Measurements from ENCODE around the gene MTG2. TPM values are rescaled to one million over a fixed set of nuclear protein-coding genes. Genes with fewer than 3 reads are reported as not detected.
A peak's percentile ranks its signal among the peaks of the same experiment; 100 is the strongest.

The MTG2 gene
- total RNA-seq, 8 experiments from 2014 or later = 18.9 to 51.2 (median 27.3) TPM

- peaks cover 10% of the 10 kb centered on the region in 2 donors for H3K4me1 ChIP-seq (replicated peaks in 1 of 2)
- ATAC-seq (replicated peaks in 6 of 8) = no peak
- in situ Hi-C loops (cut with MboI; ENCODE audit: low pct_unique_long_range_greater_than_20kb in 2 of 9, low sequenced_read_pairs in 9 of 9, unreplicated experiment in 9 of 9) = loop anchor here in 5 of 9 experiments (25.0 kb wide), 1 partner anchor 127 kb away; no protein-coding TSS in a partner anchor
- no peak overlapping the region for H3K27ac ChIP-seq
- H3K4me3 ChIP-seq = no peak overlapping the region
- WGBS, 10 experiments = 76 to 100% (median 92%) methylated on average over 1 to 6 of the region's 13 CpGs; no CpG with 5 or more reads in 2 of the 10 experiments
Observed at GRCh38 chr20:62139636-62140035, 43.2 kb upstream of the MTG2 start.

- Histone ChIP-seq H3K27ac (no peak overlapping the region), H3K4me1 (replicated peaks in 1 of 2) (peaks cover 17 to 19% of the 10 kb centered on the region in 2 donors), H3K4me3 (peak overlapping the region in 1 of 5 donors; percentile 98)
- in situ Hi-C loops (cut with MboI; ENCODE audit: low pct_unique_long_range_greater_than_20kb in 2 of 9, low sequenced_read_pairs in 9 of 9, unreplicated experiment in 9 of 9) = loop anchor here in 5 of 9 experiments (25.0 kb wide), 1 partner anchor 129 kb away; no protein-coding TSS in a partner anchor
- 89 to 100% (median 100%) methylated on average over 1 to 4 of the region's 7 CpGs; no CpG with 5 or more reads in 5 of the 10 experiments for WGBS, 10 experiments
- no peak for ATAC-seq (replicated peaks in 6 of 8)
Observed at GRCh38 chr20:62141043-62141396, 41.8 kb upstream of the MTG2 start.

- Histone ChIP-seq H3K27ac (no peak overlapping the region), H3K4me3 (peak overlapping the region; percentile 82 to 98 (median 97)), H3K4me1 (replicated peaks in 1 of 2) (peaks cover 17 to 19% of the 10 kb centered on the region in 2 donors)
- in situ Hi-C loops (cut with MboI; ENCODE audit: low pct_unique_long_range_greater_than_20kb in 2 of 9, low sequenced_read_pairs in 9 of 9, unreplicated experiment in 9 of 9) = loop anchor here in 5 of 9 experiments (25.0 kb wide), 1 partner anchor 129 kb away; no protein-coding TSS in a partner anchor
- 22 to 80% (median 40%) methylated on average over 1 to 6 of the region's 14 CpGs; no CpG with 5 or more reads in 3 of the 10 experiments for WGBS, 10 experiments
- no peak for ATAC-seq (replicated peaks in 6 of 8)
Observed at GRCh38 chr20:62141397-62142251, 41.2 kb upstream of the MTG2 start.

GRCh38 chr20:62142252-62143080 is 40.4 kb upstream of the MTG2 start:
- Histone ChIP-seq H3K4me1 (replicated peaks in 1 of 2) (peaks cover 17 to 19% of the 10 kb centered on the region in 2 donors), H3K27ac (peak overlapping the region; percentile 100), H3K4me3 (peak overlapping the region; percentile 82 to 98 (median 97))
- in situ Hi-C loops (cut with MboI; ENCODE audit: low pct_unique_long_range_greater_than_20kb in 2 of 9, low sequenced_read_pairs in 9 of 9, unreplicated experiment in 9 of 9) = loop anchor here in 5 of 9 experiments (25.0 kb wide), 1 partner anchor 130 kb away; no protein-coding TSS in a partner anchor
- ATAC-seq (replicated peaks in 6 of 8) = peak; percentile 3 to 36 (median 18)
- 0 to 1% (median 0%) methylated on average over 2 to 25 of the region's 71 CpGs; no CpG with 5 or more reads in 4 of the 10 experiments for WGBS, 10 experiments

GRCh38 chr20:62143081-62143956 is 39.5 kb upstream of the MTG2 start, which contains the start of the genes PSMA7 and SS18L1:
TSS of gene PSMA7 (minus strand) at chr20:62143394. CDS start at chr20:62143303, 91 bp downstream.
TSS of gene SS18L1 (plus strand) at chr20:62143769. CDS start at chr20:62143821, 52 bp downstream.
- in situ Hi-C loops (cut with MboI; ENCODE audit: low pct_unique_long_range_greater_than_20kb in 2 of 9, low sequenced_read_pairs in 9 of 9, unreplicated experiment in 9 of 9) = loop anchor here in 5 of 9 experiments (25.0 kb wide), 1 partner anchor 131 kb away; no protein-coding TSS in a partner anchor
- ATAC-seq (replicated peaks in 6 of 8) = peak; percentile 75 to 89 (median 87)
- WGBS, 10 experiments = no CpG with 5 or more reads among the region's 148 CpGs
- peak within 1 kb of the TSS; percentile 100 for H3K27ac ChIP-seq
- peak within 1 kb of the TSS; percentile 82 to 98 (median 97) for H3K4me3 ChIP-seq
- peaks cover 17 to 19% of the 10 kb centered on the region in 2 donors for H3K4me1 ChIP-seq (replicated peaks in 1 of 2)

- peak overlapping the region; percentile 100 for H3K27ac ChIP-seq
- in situ Hi-C loops (cut with MboI; ENCODE audit: low pct_unique_long_range_greater_than_20kb in 2 of 9, low sequenced_read_pairs in 9 of 9, unreplicated experiment in 9 of 9) = loop anchor here in 5 of 9 experiments (25.0 kb wide), 1 partner anchor 132 kb away; no protein-coding TSS in a partner anchor
Observed at GRCh38 chr20:62143957-62144825, 38.6 kb upstream of the MTG2 start.

GRCh38 chr20:62145688-62146018 is 37.2 kb upstream of the MTG2 start:
- 80 to 100% (median 100%) methylated on average over 1 to 4 of the region's 7 CpGs; no CpG with 5 or more reads in 6 of the 10 experiments for WGBS, 10 experiments
- in situ Hi-C loops (cut with MboI; ENCODE audit: low pct_unique_long_range_greater_than_20kb in 2 of 9, low sequenced_read_pairs in 9 of 9, unreplicated experiment in 9 of 9) = loop anchor here in 5 of 9 experiments (25.0 kb wide), 1 partner anchor 133 kb away; no protein-coding TSS in a partner anchor
- Histone ChIP-seq H3K4me1 (replicated peaks in 1 of 2) (peaks cover 17 to 19% of the 10 kb centered on the region in 2 donors), H3K4me3 (peak overlapping the region in 1 of 5 donors; percentile 82), H3K27ac (no peak overlapping the region)
- no peak for ATAC-seq (replicated peaks in 6 of 8)

More at GRCh38 chr20:62143957-62144825, 38.6 kb upstream of the MTG2 start:
- Histone ChIP-seq H3K4me1 (replicated peaks in 1 of 2) (peaks cover 17 to 19% of the 10 kb centered on the region in 2 donors), H3K4me3 (peak overlapping the region; percentile 82 to 98 (median 97))
- WGBS, 10 experiments = 0 to 12% (median 3%) methylated on average over 2 to 14 of the region's 104 CpGs; no CpG with 5 or more reads in 1 of the 10 experiments
- peak; percentile 9 to 39 (median 14) for ATAC-seq (replicated peaks in 6 of 8)

GRCh38 chr20:62146019-62146755 is 36.6 kb upstream of the MTG2 start:
- no peak overlapping the region for H3K4me3 ChIP-seq
- H3K4me1 ChIP-seq (replicated peaks in 1 of 2) = peaks cover 15 to 16% of the 10 kb centered on the region in 2 donors
- ATAC-seq (replicated peaks in 6 of 8) = no peak
- H3K27ac ChIP-seq = no peak overlapping the region
- in situ Hi-C loops (cut with MboI; ENCODE audit: low pct_unique_long_range_greater_than_20kb in 2 of 9, low sequenced_read_pairs in 9 of 9, unreplicated experiment in 9 of 9) = loop anchor here in 5 of 9 experiments (25.0 kb wide), 1 partner anchor 134 kb away; no protein-coding TSS in a partner anchor
- 92 to 100% (median 97%) methylated on average over 3 to 13 of the region's 22 CpGs; no CpG with 5 or more reads in 3 of the 10 experiments for WGBS, 10 experiments

- 60 to 100% (median 80%) methylated on average over 1 to 2 of the region's 6 CpGs; no CpG with 5 or more reads in 7 of the 10 experiments for WGBS, 10 experiments
- Histone ChIP-seq H3K27ac (no peak overlapping the region), H3K4me1 (replicated peaks in 1 of 2) (peaks cover 8 to 11% of the 10 kb centered on the region in 2 donors), H3K4me3 (no peak overlapping the region)
- no peak for ATAC-seq (replicated peaks in 6 of 8)
- in situ Hi-C loops (cut with MboI; ENCODE audit: low pct_unique_long_range_greater_than_20kb in 2 of 9, low sequenced_read_pairs in 9 of 9, unreplicated experiment in 9 of 9) = loop anchor here in 5 of 9 experiments (25.0 kb wide), 1 partner anchor 135 kb away; no protein-coding TSS in a partner anchor
Observed at GRCh38 chr20:62147125-62147524, 35.7 kb upstream of the MTG2 start.

- WGBS, 10 experiments = 100% methylated on average over 2 of the region's 9 CpGs; no CpG with 5 or more reads in 9 of the 10 experiments
- in situ Hi-C loops (cut with MboI; ENCODE audit: low pct_unique_long_range_greater_than_20kb in 2 of 9, low sequenced_read_pairs in 9 of 9, unreplicated experiment in 9 of 9) = loop anchor here in 5 of 9 experiments (25.0 kb wide), 1 partner anchor 135 kb away; no protein-coding TSS in a partner anchor
- Histone ChIP-seq H3K27ac (no peak overlapping the region), H3K4me3 (no peak overlapping the region), H3K4me1 (replicated peaks in 1 of 2) (peaks cover 8 to 11% of the 10 kb centered on the region in 2 donors)
- no peak for ATAC-seq (replicated peaks in 6 of 8)
Observed at GRCh38 chr20:62147528-62147927, 35.3 kb upstream of the MTG2 start.

Data from motor neuron (in vitro differentiated cells).